ENCODE data around the gene GALE.

GALE gene

GRCh38 chr1:23768733-23769132 is 31.8 kb downstream of the GALE start:
- no peak overlapping the region for H3K4me3 ChIP-seq
- H3K27ac ChIP-seq = no peak overlapping the region

GRCh38 chr1:23763041-23763577 is 37.4 kb downstream of the GALE start:
- Histone ChIP-seq H3K4me3 (no peak overlapping the region), H3K27ac (no peak overlapping the region)

GRCh38 chr1:23759277-23759676 is 41.3 kb downstream of the GALE start:
- no peak overlapping the region for H3K4me3 ChIP-seq
- no peak overlapping the region for H3K27ac ChIP-seq

GRCh38 chr1:23757812-23758211 is 42.7 kb downstream of the GALE start:
- no peak overlapping the region for H3K27ac ChIP-seq
- H3K4me3 ChIP-seq = no peak overlapping the region

GRCh38 chr1:23756676-23757075 is 43.9 kb downstream of the GALE start:
- no peak overlapping the region for H3K27ac ChIP-seq
- no peak overlapping the region for H3K4me3 ChIP-seq

GRCh38 chr1:23752909-23753308 is 47.6 kb downstream of the GALE start:
- no peak overlapping the region for H3K4me3 ChIP-seq

GRCh38 chr1:23751815-23752200 is 48.7 kb downstream of the GALE start:
- H3K4me3 ChIP-seq = no peak overlapping the region
- no peak overlapping the region for H3K27ac ChIP-seq

More at GRCh38 chr1:23752909-23753308, 47.6 kb downstream of the GALE start:
- H3K27ac ChIP-seq = no peak overlapping the region

GRCh38 chr1:23751050-23751814 is 49.3 kb downstream of the GALE start:
- Histone ChIP-seq H3K4me3 (no peak overlapping the region), H3K27ac (no peak overlapping the region)

GRCh38 chr1:23748016-23748415 is 52.5 kb downstream of the GALE start:
- Histone ChIP-seq H3K4me3 (no peak overlapping the region), H3K27ac (no peak overlapping the region)
